ENCODE measurements around the gene SLC27A5. TPM values are rescaled to one million over a fixed set of nuclear protein-coding genes. Genes with fewer than 3 reads are reported as not detected.

The SLC27A5 gene
- total RNA-seq, 1 experiment from 2014 or later = 17.1 TPM

- H3K23ac ChIP-seq (ENCODE audit: insufficient read length, low read depth, low read length) = no peak overlapping the region
- Mint-ChIP-seq H3K36me3 (ENCODE audit: insufficient read depth in 1 of 3, low read depth in 3 of 3) (peaks cover 2 to 20% (median 4%) of the 10 kb centered on the region in 3 experiments; a peak in 6 of 7 replicates), H3K4me1 (peaks cover 10 to 14% of the 10 kb centered on the region in 2 experiments)
Measured at GRCh38 chr19:58469241-58470013, 42.4 kb downstream of the SLC27A5 start.

More at GRCh38 chr19:58469241-58470013, 42.4 kb downstream of the SLC27A5 start:
- Histone ChIP-seq H2BK12ac (ENCODE audit: insufficient read length, low read depth, low read length) (no peak overlapping the region), H4K20me1 (ENCODE audit: control insufficient read depth, insufficient read depth, insufficient read length) (no peaks in the 10 kb centered on the region), H3K4me2 (ENCODE audit: insufficient read depth, insufficient read length, low read length) (no peak overlapping the region), H2AFZ (ENCODE audit: low read length) (no peak overlapping the region), H3K27ac (ENCODE audit: insufficient read length, low read depth, low read length) (no peak overlapping the region), H3K9ac (ENCODE audit: extremely low read depth, insufficient read length, low read length) (no peak overlapping the region), H3K4ac (ENCODE audit: low read depth, low read length) (no peak overlapping the region), H2BK20ac (ENCODE audit: low read depth, low read length, poor library complexity, severe bottlenecking) (no peak overlapping the region), H3K14ac (ENCODE audit: insufficient read depth, low read length) (no peak overlapping the region), H3K27me3 (ENCODE audit: insufficient read depth, low read length) (no peaks in the 10 kb centered on the region), H2BK5ac (ENCODE audit: insufficient read length, low read length) (no peak overlapping the region), H3K18ac (ENCODE audit: insufficient read length, low read depth, low read length) (no peak overlapping the region), H3K79me1 (ENCODE audit: insufficient read depth, low read depth, low read length, poor library complexity, severe bottlenecking) (no peaks in the 10 kb centered on the region), H3T11ph (ENCODE audit: low read length) (no peak overlapping the region), H3K23me2 (ENCODE audit: insufficient read length, low read depth, low read length, poor library complexity, severe bottlenecking) (no peaks in the 10 kb centered on the region), H3K79me2 (ENCODE audit: insufficient read depth, low read length) (no peaks in the 10 kb centered on the region), H2AK5ac (ENCODE audit: insufficient read length, low read length) (no peak overlapping the region), H4K8ac (replicated peaks; ENCODE audit: insufficient read length, low read depth, low read length) (no peak overlapping the region), H4K5ac (ENCODE audit: insufficient read length, low read depth, low read length) (no peak overlapping the region), H3K56ac (ENCODE audit: insufficient read length, low read depth, low read length) (no peak overlapping the region), H3K9me3 (ENCODE audit: control insufficient read depth, low read depth, low read length) (no peaks in the 10 kb centered on the region), H4K91ac (ENCODE audit: insufficient read length, low read depth, low read length) (no peak overlapping the region), H2BK15ac (ENCODE audit: low read depth, low read length) (no peak overlapping the region), H3K4me1 (ENCODE audit: insufficient read depth, low read length) (no peaks in the 10 kb centered on the region), H2BK120ac (ENCODE audit: low read depth, low read length, poor library complexity, severe bottlenecking) (no peak overlapping the region)
- no peaks in the 10 kb centered on the region; a peak in 1 of 5 replicates for H3K9me3 Mint-ChIP-seq
- H3K4me3 Mint-ChIP-seq = no peak overlapping the region; a peak in 1 of 5 replicates
- WGBS (ENCODE audit: extremely low coverage, insufficient read length, low lambda C conversion rate) = no CpG with 5 or more reads among the region's 17 CpGs
- peaks cover 9% of the 10 kb centered on the region for H3K27me3 Mint-ChIP-seq (ENCODE audit: low read depth)
- TF ChIP-seq CTCF (conservative IDR thresholded peaks at IDR 0.05) = no peak
- H3K27ac Mint-ChIP-seq = no peak overlapping the region
- DNase-seq = no peak
